Stimulated activated CD4-positive, alpha-beta T cell treated with anti-CD3 and anti-CD28 coated beads, TNF-alpha, amount 100 ng/mL, for 24 hours (primary cell): ENCODE results near the gene FMN1.

Experiments used
- DNase-seq, 3 experiments: peaks; one replicate each; pipeline ENCODE4 v3.0.0-alpha.2; 2020; ENCODE audit warnings: low read depth in 3 of 3

The FMN1 gene

DNA sequence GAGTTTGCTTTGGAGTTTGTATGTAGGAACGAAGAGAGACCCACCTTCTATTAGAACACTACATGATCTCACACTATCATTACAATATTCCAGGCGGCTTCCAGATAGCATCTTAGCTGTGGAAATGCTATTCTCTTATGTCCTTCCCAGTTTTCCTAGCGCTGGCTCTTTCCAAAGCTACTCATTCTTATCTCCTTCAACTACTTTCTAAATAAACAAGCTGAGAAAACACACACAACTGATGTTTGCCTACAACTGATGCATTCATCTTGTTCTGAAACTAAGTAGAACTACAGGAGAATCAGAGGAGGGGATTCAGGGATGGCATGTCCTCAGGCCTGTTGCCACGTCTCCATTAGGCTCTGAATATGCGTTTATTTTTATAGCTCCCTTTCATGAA, 367.8 kb downstream of the FMN1 start:
- DNase-seq, result no peak

DNA sequence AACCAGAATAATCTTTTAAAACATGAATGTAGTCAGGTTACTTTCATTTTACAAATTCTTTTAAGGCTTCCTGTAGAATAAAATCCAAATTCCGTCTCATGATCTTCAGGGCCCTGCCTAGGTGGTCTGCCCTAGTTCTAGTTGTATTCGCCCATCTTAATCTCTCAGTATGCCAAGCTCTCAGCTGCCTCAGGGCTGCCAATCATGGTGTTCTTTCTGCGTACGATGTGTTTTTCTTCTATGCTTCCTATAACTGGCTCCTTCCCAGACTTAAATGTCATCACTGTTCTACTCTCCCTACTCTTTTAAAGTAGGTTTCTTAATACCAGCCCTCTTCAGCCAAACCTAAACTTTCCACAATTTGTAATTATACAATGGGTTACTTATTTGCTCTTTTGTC, 369.3 kb downstream of the FMN1 start:
- no peak for DNase-seq

DNA sequence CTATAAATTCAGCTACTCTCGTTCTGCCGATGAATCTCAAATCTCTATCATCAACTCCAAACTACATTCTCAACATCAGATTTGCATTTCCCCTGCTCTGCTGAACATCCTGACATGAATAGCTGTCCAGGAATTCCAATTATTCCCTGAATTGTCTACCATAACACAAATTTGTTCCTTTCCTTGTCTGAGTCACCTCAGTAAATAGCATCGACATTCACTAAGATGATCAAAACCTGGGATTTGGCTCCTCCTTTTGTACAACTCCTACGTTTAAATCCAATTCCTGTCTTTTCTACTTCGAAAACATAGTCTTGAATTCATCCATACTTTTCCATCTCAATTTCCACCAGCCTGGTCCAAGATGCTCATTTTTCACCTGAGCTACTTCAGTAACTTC, 369.7 kb downstream of the FMN1 start:
- DNase-seq, result no peak

DNA sequence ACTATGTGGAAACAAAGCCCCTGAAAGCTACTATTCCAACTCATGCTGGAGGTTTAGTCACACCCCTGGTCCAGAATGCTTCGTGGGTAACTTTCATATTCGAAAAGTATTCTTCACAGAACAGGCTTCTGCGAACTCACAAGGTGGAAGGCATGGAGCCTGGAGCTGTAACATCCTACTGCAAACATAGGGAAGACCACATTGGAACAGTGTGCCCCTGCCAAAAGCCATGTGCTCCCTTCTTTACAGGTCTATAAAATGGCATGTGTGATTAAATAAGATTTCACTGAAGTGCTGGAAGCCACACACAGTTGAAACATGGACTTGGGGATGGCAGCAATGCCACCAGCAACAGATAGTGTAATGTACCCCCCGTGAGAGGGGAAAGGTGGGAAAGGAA, 370.8 kb downstream of the FMN1 start:
- no peak for DNase-seq

DNA sequence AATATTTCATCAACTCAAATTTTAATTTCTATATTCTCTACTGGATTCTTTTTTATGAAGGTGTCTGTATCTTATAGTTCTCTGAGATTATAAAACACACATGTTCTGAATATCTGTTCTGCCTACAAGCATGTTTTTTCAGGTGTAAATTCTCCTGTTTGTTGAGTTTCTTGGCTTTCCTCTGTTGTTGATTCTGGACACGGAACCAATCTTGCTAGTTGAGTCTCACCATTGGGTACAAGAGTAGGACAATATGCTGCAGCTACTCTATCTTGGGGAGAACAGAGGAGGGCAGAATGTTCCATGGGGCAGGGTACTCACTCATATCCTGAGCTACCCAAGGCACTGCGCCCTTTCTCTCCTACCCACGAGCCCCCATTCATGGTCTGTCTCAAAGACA, 371.8 kb downstream of the FMN1 start:
- DNase-seq, result no peak

DNA sequence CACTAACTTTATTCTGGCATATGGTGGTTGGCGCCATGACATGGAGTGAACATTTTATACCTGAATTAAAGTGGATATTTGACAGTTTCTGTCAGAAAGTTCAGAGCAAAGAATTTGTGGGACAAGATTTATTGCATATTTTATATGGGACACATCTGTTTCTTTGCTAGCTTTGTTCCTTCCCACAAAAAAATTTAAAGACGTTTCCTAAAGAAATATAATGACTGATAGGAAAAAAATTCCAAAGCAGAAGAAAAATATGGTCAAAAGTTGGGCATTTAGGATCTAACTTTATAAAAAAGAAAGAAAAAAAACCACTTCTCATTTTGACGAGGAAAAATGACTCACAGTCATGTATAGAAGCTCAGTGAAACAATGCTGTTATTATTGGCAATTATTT, 375.1 kb downstream of the FMN1 start:
- no peak for DNase-seq

DNA sequence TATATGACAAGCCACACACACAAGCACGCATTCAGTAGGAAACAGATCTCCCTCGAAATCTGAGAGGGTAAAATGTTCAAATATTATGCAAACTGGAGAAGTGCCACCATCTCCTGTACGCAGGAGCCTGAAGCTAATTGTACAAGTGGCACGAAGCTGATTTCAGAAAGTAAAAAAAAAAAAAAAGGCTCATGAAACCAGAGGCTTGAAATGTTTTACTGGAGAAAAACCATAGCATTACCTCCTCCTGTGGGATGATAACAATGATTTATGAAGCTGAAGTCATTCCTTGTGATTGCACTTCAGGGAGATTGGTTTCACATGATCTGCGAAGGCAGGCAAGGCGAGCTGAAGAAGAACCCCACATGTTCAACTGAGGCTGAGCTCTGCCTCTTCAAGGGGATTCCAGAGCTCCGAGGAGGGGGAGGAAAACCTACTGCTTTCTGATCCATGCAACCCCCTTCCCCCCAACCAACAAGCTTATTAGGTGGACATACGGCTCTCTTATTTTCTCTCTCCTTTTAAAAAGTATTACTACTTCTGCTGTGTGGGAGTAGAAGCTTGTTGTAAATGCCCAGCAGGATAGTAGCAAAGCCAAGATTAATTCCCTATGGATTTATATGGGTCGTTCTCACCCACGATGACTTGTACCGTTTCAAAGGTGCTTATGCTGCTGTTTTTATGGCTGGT, 375.6 kb downstream of the FMN1 start:
- DNase-seq, result no peak

DNA sequence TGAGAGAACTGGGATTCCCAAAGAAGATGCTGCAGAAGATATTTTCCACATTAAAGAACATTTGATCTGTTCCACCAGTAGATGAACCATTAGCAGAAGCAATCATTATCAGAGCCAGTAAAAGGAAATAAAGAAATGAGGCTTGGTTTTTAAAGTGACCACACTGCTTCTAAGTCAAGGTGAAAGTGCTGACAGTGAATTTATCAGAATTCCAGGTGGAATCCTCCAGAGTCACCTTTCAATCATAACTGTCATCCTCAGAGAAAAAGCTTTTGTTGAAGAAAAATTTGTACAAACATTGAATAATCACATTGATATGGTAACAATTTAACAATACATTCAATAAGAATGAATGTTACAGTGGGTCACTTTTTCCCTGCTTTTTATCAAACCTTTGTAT, 376.9 kb downstream of the FMN1 start:
- DNase-seq, result no peak

DNA sequence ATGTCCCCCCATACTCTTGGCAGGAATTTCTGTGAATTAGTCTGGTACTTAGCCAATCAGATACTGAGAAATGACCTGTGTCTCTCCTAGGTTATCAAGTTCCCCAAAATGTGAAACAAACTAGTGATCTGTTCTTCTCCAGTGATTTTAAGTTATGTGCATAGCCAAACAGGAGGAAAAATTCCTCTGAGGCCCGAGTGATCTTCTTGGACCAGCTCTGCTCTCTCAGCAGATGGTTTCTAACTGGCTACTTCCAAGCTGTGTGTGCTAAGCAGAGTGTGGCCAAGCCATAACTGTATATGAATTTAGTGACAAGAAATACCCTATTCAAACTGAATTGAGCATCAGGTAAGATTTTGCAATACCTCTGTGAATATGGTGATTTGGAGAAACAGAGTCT, 387.2 kb downstream of the FMN1 start:
- no peak for DNase-seq

DNA sequence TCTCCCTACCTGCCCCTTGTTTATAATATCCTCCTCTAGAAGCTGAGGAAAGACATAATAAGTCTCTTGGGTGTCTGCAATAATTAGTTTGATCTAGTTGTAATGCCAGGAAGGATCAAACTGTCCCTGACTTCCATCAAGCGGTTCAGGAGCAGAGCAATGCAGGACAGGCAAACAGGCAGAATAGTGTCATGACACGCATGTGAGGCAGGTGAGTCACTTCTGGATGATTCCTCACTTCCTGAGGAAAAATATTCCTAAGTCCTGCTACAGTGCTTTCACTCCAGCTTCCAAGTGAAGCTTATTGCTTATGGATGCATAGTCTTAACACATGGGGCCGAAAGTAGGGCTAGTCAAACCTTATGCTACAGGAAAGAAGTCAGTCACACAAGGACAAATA, 390.9 kb downstream of the FMN1 start:
- no peak for DNase-seq

DNA sequence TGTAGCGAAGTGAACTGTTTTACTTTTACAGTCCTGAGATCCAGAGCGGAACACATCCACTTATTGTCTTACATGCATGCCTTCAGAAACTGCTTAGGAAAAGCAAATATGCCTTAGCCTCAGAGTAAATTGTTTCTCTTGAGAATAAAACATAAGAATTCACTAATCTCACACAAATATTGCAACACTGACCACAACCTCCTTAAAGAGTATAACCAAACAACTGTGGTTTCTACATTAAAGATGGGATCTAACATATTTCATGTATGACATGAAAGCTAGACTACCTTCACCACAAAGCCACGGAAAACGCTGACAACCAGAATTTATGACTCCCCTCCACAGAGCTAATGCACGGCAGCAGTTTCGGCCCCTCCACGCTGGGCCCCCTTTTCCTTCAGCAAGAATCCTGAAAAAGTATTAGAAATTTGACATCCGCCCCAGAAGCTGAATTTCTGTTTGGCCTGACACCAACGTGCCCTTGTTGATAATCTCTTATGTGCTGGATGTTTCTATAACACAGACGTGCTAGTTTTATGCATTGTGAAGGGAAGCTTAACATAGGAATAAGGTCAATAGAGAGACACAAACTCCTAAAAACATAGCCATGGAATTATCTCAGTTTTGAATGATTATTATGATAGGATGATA, 392.1 kb downstream of the FMN1 start:
- no peak for DNase-seq

DNA sequence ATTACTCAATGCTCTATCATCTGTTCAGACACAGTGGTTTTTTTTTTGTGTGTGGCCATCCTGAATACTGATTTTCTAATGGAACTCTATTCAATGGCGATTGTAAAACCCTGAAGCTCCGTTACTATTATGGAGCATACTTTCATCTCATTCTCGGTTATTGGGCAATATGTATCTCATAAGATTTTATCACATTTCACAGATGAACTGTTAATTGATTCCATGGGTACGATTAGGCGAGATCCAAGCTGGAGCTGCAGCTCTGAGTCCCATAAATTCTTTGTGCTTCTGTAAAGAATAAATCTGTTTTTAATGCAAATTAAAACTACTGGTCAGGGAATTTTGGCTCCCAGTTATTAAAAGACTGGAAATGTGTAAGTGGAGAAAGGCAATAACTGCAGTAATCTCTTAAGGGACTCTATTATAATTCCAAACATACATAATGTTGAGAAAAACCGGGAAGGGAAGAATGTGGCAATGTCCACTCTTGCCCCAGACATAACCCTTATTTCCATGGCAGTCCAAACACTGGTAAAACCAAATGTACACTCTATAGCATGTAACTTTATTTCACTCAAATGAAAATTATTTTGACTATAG, 394.5 kb downstream of the FMN1 start:
- no peak for DNase-seq

DNA sequence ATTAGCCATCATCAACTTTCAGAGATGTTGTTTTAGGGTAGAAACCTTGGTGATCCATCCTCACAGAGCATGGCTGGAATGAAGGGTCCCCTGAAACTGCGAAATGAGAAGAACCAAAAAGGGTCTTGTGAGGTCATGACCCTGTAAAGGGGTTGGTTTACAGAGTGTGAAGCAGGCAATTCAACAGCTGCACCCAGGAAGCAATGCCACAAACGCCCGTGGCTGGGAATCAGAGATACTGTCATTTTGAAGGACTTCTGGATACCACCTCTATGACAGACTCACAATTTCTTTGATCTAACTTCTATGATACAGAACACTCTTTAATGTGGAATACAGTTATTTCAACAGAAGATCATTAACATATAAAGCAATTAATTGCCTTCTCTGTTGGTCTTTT, 397.7 kb downstream of the FMN1 start:
- DNase-seq, result no peak

DNA sequence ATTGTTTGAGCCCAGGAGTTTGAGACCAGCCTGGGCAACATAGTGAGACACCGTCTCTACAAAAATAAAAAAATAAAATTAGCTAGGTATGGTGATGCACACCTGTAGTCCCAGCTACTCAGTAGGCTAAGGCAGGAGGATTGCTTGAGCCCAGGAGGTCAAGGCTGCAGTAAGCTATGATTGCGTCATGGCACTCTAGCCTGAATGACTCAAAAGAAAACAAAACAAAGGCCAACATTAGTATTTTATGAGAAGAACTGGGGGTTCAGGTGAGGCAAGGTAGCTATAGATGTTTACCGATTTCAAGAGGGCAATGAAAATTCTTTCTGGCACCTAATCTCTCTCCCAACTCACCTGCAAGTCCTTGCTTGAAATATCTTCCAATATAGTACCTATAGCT, 399.5 kb downstream of the FMN1 start:
- no peak for DNase-seq

DNA sequence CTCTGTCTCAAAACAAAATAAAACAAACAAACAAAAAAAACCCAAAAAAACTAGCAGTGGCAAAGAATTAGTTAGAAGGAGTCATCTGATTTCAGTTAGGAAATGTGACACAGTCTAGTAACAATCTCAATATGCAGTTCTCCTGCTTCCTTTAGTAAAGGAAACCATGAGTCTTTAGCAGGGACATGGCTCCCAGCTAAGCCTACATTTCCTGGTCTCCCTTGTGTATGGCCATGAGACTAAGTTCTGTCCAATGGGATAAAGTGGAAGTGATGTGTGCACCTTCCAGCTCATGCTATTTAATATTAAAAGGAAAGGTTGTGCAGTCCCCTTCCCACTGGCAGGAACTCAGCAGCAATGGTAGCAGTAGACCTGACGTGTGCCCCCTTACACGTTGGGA, 402.1 kb downstream of the FMN1 start:
- DNase-seq, result no peak

DNA sequence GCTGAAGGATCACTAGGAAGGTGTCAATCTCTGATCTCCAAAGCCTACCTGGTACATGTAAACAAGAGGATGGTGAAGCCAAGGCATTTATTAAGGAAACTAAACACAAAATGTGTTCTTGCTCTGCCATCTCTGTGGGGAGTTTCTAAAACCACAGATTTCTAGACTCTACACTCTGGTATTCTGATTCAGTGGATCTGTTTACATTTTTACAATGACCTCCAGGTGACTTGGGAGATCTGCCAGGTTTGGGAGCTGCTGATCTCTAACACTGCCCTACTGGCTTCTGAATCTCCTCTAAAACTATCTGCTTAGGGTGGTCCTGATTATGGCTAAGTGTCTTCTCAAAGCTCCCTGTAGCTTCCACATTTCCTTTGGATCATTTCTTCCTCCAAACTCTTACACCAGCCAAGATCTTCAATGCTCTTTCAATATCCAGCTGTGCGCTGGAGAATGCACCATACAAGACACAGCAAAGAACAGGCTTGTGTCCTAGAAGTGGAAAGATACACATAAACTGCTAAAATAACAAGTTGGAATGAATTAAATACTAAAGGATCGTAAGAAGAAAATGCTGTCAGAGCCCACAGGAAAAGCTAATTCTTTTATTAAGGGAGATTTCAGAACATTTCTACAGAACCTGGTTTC, 404.0 kb downstream of the FMN1 start:
- no peak for DNase-seq

DNA sequence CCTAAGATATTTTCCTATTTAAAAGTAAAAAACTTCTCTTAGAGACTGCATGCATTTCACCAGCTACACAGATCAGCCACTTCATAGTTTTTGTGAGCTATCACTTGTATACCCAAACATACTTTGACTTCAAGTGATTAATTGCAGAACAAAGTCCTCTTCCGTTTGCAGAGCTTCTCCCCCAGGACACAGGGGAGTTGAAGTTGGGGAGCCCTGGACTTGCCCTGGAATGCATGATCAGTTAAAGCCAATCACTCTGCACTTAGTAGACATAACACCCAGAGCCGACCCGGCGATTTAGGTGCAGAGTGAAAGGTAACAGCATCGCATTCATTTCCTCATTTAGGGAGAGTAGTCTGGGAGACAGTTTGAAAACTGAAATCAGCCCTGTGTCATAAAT, 406.6 kb downstream of the FMN1 start:
- no peak for DNase-seq

DNA sequence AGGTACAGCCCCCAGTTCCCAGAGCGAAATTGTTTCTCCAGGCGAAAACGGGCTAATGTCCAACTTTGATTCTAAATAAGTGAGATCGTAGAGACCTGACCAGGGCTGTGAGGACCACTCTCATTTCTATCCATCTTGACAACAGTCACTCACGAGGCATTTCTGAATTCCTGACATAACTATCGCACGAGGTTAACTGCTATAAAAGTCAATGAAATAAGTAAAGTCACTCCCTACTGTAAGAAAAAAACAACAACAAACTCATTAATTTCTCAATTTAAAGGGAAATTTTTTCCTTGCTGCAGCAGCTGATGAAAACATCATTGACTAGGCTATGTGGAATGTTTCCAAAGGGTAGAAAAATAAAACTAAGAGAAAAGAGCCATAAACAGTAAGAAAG, 407.6 kb downstream of the FMN1 start:
- DNase-seq, result no peak

DNA sequence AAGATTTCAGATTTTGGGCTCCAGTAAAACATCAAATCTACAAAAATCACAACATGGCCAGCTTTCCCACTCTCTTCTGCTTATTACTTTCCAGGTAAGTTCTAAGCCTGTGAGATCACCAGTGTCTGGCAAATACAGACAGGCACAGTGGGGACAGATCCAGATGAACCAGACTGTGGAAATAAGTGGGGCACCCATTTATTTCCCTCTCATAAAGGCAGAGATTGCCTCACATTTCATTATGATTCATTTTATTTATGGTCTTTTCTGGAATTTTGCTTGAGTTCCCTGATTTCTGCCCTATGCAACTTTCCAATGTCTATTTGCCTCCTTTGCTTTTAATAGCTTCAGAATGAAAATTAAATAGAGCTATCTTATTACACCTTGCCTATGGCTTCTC, 409.9 kb downstream of the FMN1 start:
- no peak for DNase-seq

DNA sequence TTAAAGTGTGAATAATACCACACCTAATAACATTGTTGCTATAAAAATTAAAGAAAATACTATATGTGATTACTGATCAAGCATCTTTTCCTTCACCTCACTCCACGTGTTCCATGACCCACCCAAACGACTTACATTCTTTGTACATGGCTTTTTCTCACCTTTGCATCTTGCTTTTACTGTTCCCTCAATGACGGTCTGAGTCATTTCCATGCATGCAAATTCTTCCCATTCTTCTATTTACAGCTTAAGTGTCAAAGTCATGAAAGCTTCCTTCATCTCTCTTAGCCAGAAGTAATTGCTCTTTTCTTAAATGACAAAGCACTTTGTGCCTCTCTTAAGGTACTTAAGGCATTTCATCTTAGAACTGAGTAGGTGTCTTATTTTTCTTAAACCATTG, 412.7 kb downstream of the FMN1 start:
- no peak for DNase-seq

DNA sequence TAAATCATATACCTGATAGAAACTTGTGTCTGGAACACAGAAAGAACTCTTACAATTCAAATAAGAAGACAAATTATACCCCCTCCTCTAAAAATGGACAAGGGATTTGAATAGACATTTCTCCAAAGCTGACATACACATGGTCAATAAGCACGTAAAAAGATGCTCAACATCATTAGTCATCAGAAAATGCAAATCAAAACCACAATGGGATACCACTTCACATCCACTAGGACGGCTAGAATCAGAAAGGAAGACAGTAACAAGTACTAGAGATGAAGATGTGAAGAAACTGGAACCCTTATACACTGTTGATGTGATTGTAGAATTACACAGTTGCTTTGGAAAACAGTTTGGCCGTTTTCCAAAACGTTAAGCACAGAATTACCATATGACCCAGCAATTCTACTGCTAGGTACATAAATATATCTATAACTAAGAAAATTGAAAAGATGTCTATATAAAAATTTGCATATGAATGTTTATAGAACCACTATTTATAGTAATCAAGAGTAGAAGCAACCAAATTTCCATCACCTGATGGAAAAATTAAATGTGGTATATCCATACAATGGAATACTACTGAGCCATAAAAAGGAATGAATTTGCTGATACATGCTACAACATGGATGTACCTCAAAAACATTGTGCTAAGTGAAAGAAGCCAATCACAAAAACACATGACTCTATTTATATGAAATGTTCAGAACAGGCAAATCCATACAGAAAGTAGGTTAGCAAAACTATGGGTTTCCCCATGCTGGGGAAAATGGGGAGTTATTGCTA, 415.9 kb downstream of the FMN1 start:
- no peak for DNase-seq

DNA sequence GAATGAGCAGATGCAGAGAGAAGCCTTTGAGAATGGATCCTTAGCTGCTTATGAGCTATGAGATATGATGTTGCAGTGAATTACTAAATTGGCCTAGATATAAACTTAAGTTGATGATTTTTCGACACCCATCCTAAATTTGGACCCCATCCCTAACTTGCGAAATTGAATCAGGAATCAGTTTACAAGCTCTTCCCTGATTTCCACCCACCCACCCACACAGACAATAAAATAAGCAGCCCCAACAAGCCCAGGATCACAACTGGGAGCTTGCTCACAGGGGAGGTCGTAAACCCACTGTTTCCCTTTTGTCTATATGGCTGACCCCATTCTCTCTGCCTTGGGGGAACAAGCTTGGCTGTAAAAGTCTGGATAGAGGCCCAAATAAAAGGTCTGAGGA, 419.4 kb downstream of the FMN1 start:
- no peak for DNase-seq
